GM19468 (cell line): ENCODE results near the gene RASSF8.

Experiments
- ATAC-seq: cut with Tn5 transposase; IDR thresholded peaks from one replicate; pipeline ENCODE4 v1.9.1; 2021; ENCODE audit warnings: mild to moderate bottlenecking, moderate library complexity, moderate number of reproducible peaks; ENCODE audit not compliant: unreplicated experiment; ENCODE audit errors: extremely low read depth

RASSF8 gene, protein sequence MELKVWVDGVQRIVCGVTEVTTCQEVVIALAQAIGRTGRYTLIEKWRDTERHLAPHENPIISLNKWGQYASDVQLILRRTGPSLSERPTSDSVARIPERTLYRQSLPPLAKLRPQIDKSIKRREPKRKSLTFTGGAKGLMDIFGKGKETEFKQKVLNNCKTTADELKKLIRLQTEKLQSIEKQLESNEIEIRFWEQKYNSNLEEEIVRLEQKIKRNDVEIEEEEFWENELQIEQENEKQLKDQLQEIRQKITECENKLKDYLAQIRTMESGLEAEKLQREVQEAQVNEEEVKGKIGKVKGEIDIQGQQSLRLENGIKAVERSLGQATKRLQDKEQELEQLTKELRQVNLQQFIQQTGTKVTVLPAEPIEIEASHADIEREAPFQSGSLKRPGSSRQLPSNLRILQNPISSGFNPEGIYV

DNA sequence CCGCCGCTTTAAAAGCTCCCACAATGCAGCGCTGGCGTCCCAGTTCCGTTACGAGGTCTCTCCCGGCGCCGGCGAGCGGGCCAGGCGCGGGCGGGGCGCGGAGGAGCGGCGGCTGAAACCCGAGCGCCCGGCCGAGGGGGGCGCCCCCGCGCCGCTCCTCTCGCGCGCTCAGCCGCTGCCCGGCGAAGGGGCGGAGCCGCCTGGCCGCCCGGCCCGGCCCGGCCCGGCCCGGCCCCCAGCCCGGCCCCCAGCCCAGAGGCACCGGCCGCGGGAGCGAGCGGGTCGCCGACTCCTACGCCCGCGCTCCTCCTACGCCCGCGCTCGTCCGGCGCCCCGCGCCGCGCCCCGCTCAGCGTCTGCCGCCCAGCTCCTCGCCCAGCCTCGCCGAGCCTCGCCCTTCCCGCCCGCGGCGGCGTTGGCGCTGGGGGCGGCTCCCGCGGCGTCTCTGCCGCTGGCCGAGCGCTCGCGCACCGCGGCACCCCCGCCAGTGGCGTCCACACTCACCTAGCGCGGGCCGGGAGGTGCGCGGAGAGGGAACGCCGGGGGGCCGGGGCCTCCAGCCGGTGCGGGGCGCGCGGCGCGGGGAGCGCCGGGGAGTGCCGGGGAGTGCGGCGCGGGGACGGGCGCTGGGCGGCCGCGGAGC lies at the start of gene RASSF8:
Gene RASSF8, plus strand, starts transcription at position 255 of the 643 bp plus-strand sequence. CDS start 96,662 bp downstream, outside the sequence.
- ATAC-seq, result peak; percentile 34

DNA sequence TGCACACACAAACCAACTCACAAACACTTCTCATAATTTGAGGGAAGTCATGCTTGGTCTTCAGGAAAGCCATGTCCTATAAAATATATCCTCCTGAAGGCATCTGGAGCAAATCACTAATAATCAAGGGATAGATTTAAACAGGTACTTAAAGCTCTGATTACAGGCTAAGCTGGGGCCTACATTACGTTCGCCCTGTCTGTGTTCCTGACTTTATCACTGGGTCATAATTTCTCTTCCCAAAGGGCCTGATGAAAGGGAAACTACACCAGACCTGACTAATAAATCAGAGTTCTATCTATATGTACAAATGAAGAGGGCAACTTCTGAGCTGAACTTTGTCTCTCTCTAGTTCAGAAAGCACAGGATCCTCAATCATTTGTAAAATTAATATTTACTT lies 43.9 kb upstream of the RASSF8 start:
- ATAC-seq, result no peak

DNA sequence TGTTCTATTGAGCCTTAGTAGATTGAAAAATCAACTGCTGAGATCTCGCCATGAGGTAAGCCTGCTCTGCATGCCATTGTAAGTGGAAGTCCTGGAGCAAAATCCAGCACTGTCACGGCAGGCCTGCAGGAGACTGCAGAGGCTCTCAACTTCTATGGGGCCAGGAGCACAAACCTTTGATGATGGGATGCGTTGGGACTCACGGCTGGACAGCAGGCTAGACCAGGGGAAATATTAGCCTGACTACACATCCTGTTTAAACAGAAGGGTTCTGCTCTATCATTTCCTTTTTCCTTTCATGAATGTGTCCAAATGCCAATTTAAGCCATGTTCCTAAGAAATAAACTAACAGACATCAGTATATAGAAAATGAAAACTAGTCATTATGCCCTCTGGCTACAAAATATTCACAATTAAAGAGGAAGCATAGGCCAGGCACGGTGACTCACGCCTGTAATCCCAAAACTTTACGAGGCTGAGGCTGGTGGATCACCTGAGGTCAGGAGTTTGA lies 33.9 kb upstream of the RASSF8 start:
- no peak for ATAC-seq

DNA sequence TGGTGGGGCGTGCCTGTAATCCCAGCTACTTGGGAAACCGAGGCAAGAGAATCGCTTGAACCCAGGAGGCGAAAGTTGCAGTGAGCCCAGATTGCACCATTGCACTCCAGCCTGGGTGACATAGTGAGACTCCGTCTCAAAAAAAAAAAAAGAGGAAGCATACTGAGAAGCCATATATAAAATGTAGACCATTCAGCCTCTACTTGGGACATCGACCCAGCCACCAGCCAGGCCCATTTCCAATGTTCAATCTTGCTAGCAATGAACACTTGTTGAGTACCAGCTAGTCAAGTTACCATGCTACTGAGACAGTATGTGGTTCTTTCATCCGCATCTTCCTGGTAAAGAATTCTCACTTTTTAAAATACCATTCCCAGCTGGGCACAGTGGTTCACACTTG lies 33.4 kb upstream of the RASSF8 start:
- no peak for ATAC-seq

DNA sequence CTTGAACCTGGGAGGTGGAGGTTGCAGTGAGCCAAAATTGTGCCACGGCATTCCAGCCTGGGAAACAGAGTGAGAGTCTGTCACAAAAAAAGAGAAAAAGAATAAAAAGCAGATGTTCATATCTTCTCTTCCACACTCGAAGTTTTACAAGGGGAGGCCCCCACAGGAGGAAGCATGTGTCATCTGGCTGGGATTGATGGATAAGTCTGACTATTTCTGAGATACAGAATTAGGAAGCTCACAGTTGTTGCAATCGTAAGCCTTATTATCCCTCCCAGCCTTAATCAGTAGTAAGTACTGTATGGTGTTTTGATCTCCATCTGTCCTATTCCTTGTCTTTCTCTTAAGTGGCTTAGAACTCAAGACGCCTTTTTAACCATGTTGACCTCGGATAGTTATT lies 31.9 kb upstream of the RASSF8 start:
- ATAC-seq, result no peak

DNA sequence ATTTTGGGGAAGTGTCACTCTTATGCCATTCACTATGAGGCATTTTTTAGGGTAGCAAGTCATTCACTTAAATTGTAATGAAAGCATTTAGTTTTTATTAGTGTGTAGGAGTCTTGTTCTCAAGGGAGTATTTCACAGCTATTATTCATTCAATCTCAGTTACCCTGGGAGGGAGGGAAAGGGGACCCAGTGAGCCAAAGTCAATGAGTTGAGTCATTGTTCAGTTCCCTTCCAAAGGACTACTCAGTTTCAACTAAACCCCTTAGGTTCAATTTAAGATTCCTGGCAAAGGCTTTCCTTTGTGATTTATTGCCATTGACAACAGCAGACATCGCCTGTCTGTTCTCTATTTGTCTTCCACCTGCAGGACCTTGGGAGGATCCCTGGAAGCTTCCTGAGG lies 29.3 kb upstream of the RASSF8 start:
- no peak for ATAC-seq

DNA sequence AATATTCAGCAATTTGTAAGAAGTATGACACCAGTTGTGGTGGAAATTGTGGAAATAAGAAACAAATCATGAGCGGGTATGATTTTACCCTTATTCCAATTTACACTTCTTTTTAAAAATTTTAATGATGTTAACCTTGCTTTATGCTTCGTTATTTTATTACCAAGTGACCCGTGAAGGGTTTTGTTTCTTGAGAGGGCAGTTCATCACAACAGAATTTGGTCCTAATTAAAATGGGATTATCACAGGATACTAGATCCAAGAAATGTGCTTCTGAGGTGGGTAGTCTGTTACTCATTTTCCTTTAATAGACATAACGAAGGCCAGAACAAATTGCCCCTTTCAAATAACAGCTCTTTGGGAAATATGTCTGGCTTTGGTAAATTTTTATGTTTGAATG lies 25.5 kb upstream of the RASSF8 start:
- ATAC-seq, result no peak

DNA sequence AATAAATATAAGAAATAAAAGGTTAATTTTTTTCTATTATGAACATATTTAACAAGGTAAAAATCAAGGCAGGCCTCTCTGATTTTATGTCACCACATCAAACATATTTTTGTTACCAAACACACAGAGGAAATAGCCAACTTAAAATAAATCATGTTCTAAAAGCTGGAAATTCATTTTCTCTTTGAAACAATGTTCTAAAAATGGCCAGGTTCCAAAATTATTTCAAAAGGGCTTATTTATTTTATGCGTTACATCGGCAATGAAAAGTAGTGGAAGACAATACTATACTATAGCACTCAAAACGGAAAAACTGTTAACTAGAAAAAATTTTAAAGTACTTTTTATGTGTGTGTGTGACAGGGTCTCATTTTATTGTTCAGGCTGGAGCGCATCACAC lies 24.0 kb upstream of the RASSF8 start:
- no peak for ATAC-seq

DNA sequence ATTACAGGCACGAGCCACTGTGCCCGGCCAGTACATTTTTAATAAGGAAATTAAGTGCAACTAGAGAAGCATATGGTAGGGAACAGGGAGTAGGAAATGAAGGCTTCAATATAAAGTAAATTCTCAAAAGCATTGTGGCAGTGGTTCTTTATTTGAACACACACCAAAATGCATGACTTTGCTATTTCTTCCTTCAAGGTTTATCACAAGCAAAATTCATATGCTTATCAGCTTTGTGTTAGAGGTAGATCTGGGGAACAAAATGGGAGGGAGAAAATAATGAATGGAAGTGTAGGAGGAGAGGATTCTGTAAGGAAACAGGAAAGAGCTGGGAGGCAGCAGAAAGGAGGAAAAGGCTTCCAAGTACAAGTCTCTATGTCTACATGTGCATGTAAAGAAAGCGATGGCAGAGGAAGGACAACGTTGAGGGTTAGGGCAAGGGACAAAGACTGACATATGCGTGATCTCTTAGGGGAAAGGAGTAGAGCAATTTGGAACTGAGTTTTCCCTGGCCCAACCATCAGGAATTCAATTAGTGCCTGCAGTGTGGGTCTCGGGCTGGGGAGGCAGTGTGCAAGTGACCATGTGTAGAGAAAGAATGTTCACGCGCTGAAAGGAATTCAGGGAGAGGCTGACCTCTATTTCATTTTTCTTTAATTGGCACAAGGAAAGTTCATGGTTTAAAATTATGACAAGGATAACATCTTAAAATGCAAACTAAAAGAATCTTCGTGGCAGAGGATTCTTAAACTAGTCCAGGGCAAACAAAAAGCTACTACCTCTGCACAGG lies 22.9 kb upstream of the RASSF8 start:
- no peak for ATAC-seq

DNA sequence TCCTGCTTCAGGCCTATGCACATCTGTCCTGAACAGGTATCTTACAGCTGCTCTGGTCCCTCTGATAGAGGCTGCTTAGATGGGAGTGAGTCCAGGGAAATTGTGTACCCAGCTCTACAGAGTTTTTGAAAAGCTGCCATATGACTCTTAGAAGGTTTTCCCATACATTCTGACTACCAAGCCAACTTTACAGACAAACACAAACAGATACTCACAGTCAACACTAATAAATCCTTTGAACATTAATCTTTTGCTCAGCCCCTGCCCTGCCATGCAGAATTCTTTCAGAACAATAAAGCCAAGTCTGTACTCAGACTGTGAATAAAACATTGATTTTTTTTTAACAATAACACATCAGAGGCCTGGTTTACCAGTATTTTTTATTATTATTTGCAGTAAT lies 21.4 kb upstream of the RASSF8 start:
- no peak for ATAC-seq

DNA sequence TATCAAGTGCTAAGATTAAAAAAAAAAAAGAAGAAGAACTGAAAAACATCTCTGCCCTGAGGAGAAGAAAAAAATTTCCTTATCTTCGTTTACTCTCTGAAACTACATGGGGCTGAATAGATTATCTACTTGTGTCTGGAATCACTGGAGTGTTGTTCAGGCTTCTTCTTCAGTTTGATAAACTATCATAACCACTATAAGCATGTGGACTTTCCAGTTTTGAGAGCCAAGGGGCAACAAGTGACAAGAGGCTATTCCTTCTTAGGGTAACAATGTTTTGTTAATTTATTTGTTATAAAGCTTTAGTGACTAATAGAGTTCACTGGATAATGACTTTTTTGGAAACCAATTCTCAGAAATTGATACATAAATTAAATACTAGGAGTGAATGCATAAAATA lies 19.9 kb upstream of the RASSF8 start:
- no peak for ATAC-seq

DNA sequence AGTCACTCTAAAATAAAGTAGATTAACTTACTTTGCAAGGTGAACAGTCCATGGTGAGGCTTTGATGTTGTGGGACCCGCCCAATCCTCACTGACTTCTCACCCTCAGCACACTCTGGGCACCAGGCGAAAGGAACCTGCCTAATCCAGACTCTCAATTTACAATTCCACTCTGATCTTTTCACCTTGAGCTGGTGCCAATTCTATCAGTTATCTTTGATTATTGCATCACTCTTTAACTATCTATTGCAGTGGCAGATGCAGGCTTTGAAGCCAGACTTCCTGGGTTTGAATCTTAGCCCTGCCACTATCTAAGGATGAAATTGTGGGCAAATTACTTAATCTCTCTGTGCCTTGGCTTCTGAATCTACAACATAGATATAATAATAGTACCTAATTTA lies 18.9 kb upstream of the RASSF8 start:
- ATAC-seq, result no peak

DNA sequence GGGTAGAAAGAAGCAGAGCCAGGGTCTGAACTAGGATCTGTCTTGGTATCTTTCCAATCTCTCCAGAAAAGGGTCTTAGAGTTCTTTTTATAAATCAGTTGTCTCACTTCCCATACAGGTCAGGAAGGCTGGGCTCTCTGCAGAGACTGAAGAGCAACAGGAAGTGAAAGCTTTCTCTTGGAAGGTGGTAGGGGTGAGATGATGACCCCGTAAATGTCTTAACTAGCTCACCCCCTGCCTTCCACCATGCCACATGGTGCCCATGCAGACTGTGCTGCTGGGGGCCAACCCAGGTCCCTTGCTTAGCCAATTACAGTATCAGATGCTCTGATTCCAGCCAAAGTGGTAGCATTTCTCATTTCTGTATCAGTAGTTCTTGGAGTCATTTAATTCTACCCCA lies 17.6 kb upstream of the RASSF8 start:
- no peak for ATAC-seq

DNA sequence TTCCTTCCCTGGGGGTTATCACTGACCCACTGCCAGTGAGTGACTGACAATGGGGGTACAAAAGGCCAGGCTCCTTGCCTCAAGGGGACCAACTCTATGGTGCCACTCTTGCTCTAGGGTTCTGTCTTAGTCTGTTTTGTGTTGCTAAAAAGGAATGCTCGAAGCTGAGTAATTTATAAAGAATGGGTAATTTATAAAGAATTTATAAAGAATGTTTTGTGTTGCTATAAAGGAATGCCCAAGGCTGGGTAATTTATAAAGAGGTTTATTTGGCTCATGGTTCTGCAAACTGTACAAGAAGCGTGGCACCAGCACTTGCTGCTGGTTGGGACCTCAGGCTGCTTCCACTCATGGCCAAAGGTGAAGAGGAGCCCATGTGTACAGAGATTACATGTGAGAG lies 15.8 kb upstream of the RASSF8 start:
- ATAC-seq, result no peak

DNA sequence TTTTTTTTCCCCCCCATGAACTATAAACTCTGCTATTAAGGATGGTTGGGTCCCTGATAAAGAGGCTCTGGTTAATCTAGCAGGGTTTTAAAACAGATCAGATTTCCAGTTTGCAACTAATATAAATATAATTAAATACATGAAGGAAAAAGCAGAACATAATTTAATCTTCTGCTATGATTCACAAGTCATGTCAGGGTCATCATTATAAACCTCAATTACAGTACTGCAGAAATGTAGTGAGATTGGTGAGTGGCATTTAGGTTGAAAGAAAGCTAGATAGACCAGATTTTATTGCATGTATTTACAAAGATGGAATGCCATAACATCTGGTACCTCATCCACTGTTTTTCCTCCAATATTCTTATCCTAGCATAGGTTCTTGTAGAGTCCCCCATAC lies 14.5 kb upstream of the RASSF8 start:
- no peak for ATAC-seq

DNA sequence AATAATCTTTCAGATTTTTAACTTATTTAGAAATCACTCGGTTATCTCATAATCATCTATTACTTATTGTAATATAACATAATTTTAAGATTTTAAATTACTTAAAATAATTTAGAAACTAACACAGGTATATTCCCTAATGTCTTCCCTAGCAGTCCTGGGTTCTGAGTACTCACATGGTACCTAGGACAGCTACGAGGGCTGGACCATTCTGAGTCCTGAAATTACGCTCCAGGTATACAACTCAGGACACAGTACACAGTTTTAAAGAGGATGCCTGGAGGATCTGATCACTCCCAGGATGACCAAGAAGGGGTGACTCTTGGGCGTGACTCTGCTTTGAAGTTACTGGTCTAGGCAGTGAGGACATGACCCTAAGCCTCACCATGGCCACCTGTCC lies 9.1 kb upstream of the RASSF8 start:
- no peak for ATAC-seq

DNA sequence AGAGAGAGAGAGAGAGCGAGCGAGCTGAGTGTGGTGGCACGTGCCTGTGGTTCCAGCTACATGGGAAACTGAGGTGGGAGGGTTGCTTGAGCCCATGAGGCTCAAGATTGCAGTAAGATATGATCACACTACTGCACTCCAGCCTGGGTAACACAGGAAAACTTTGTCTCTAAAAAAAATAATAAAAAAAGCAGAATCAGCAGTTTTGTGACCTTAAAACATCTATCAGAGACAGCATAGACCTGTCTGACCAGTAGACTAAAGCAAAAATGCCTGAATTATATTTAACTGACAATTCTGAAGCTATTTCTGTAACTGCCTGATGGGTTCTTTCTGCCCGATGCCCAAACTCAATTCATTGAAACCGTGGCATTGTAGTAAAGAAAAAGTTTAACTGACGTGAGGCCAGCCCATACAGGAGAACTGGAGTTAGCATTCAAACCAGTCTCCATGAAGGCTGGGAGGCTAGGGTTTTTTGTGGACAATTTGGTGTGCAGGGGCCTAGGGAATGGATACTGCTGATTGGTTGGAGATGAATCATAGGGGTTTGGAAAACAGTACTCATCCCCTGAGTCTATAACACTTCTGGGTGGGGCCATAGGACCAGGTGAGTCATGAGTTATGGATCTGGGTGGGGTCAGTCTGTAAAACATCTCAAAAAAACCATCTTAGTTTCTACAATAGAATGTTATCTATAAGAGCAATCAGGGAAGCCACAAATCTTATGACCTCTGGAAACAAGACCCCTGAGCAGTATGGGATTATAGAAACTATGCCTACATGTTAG lies 8.0 kb upstream of the RASSF8 start:
- no peak for ATAC-seq

DNA sequence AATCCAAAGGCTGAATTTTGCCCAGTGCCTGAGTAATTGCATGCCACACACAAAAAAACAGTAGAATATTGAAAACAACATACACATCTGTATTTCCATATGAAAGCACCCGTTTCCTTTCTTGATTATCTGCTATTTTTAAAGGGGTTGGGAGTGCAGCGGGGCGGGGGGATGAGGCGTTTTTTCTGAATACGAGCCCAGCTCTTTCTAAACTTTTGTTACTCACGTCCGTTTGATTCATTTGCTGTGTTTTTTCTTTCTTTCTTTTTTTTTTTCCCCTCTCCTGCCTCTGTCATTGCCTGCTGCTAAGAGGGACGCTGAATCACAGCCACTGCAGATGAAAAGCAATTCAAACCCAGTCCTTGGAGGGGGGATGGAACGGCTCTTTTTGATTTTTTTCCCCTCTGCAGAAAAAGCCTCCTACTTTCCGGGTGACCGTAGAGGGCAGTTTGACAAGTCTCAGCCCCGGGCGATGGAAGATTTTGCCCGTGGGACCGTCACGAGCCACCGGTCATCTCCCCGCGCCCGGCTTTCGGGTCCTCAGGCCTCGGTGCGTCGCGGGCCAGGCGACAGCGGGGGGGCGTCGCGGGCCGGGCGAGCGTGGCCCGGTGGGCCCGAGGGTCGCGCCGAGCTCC lies 572 bp upstream of the RASSF8 start:
- ATAC-seq, result no peak

DNA sequence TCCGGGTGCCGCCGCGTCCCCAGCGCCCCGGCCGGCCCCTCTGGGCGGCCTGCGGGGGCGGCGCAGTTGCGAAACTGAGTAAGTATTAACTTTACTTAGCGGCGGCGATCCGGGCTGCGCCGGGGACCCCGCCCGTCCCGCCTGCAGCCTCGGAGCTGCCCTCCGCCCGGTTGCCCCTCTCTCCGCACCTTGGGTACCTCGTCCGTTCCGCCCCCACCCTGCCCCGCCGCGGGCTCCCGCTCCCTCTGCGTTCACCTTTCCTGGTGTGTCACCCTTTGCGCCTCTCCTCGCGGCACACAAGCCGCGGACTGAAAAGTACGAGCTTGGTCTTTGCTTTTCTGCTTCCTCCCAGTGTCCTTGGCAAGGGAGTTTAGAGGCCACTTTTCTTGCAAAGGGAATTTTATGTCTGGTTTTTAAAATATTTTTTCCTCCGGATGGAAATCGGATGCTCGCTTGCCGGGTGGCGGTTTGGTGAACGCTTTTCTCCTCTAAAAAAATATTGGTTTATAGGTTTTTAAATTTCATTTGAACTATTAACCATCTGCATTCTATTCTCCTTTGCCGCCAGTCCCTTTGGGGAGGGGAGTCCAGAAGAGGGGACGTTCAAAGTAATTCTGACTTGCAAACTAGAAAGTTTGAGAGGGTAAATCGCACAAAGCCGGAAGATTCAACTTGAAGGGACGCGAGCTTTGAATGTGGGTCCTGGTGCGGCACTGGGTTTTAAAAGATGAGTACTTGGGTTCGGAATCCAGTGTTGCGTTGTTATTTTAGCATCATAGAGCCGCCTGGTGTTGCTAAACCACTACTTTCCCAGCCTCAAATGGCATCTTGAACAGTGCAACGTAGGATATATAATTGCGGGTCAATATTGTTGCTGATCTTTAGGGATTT lies 834 bp downstream of the RASSF8 start:
- ATAC-seq, result no peak
